HG03558 (cell line): Measurements from ENCODE around the gene SLC25A1.
"Not testable (repeated sequence)": the region's sequence is repeated elsewhere in the genome, so short reads cannot be mapped to it uniquely, and the experiment has no call there.

ENCODE experiments used
- ATAC-seq: cut with Tn5 transposase; IDR thresholded peaks from one replicate; pipeline ENCODE4 v1.9.1; 2021; ENCODE audit warnings: moderate number of reproducible peaks; ENCODE audit not compliant: unreplicated experiment; ENCODE audit errors: extremely low read depth

Gene SLC25A1

GRCh38 chr22:19169002-19169946, 9.3 kb downstream of the SLC25A1 start:
- ATAC-seq = no peak

- no peak for ATAC-seq
These were observed 10.2 kb downstream of the SLC25A1 start for GRCh38 chr22:19168088-19168890.

- no peak for ATAC-seq
These were observed 11.2 kb downstream of the SLC25A1 start for GRCh38 chr22:19167106-19167869.

GRCh38 chr22:19166421-19166820, 12.1 kb downstream of the SLC25A1 start:
- no peak for ATAC-seq

- ATAC-seq = no peak
These were observed 14.1 kb downstream of the SLC25A1 start for GRCh38 chr22:19164425-19164824.

- ATAC-seq = not testable (repeated sequence)
These were observed 19.9 kb downstream of the SLC25A1 start for GRCh38 chr22:19158649-19159048.

- ATAC-seq = not testable (repeated sequence)
These were observed 22.4 kb downstream of the SLC25A1 start for GRCh38 chr22:19156109-19156508.

GRCh38 chr22:19152942-19153883, 25.3 kb downstream of the SLC25A1 start:
- ATAC-seq = no peak

GRCh38 chr22:19151329-19152191, 27.0 kb downstream of the SLC25A1 start:
- no peak for ATAC-seq

- ATAC-seq = no peak
These were observed 27.8 kb downstream of the SLC25A1 start for GRCh38 chr22:19150482-19151328.

- ATAC-seq = no peak
These were observed 28.5 kb downstream of the SLC25A1 start, which contains the start of gene GSC2 for GRCh38 chr22:19149991-19150390. TSS of gene GSC2 (minus strand) at chr22:19150292. CDS start at chr22:19150283, 9 bp downstream.

- ATAC-seq = no peak
These were observed 29.3 kb downstream of the SLC25A1 start for GRCh38 chr22:19149047-19149883.

GRCh38 chr22:19148417-19149046, 30.0 kb downstream of the SLC25A1 start:
- no peak for ATAC-seq

- ATAC-seq = no peak
These were observed 31.2 kb downstream of the SLC25A1 start for GRCh38 chr22:19147195-19147780.

- no peak for ATAC-seq
These were observed 32.1 kb downstream of the SLC25A1 start for GRCh38 chr22:19146215-19146968.
